Prostate gland (tissue), 2 donors: ENCODE measurements around the gene DDX28. TPM values are rescaled to one million over a fixed set of nuclear protein-coding genes. Genes with fewer than 3 reads are reported as not detected.
"Not testable (repeated sequence)": the region's sequence is repeated elsewhere in the genome, so short reads cannot be mapped to it uniquely, and the experiment has no call there.

Experiments used
- DNase-seq: peaks from one replicate; pipeline ENCODE4 v3.0.0-alpha.2; 2019; ENCODE audit warnings: low spot score
- H3K27ac ChIP-seq, 2 donors: fragments of 200-600 bp; sonication (generic); 2 replicates each; pipeline ENCODE4 v1.5.1; 2017 to 2019
- H3K27me3 ChIP-seq: fragments of 200-600 bp; sonication (generic); replicated peaks from 2 replicates; pipeline ENCODE4 v1.5.1; 2019; ENCODE audit not compliant: insufficient read depth
- H3K36me3 ChIP-seq, 2 donors: fragments of 200-600 bp; sonication (generic); 1 replicate in 1 of 2; 2 replicates in 1 of 2; pipeline versions ENCODE4 v1.5.1 to v1.8.1; 2017 to 2019
- H3K4me1 ChIP-seq: fragments of 200-600 bp; sonication (generic); replicated peaks from 2 replicates; pipeline ENCODE4 v1.5.1; 2019
- H3K4me3 ChIP-seq, 2 donors: fragments of 200-600 bp; sonication (generic); 2 replicates each; pipeline ENCODE4 v1.5.1; 2017 to 2019
- H3K9me3 ChIP-seq: fragments of 200-600 bp; sonication (generic); 2 replicates; pipeline ENCODE4 v1.5.1; 2017
- CTCF ChIP-seq, 4 experiments: fragments of 200-600 bp in 2 of 4; fragments of 450-650 bp in 2 of 4; sonication (generic) in 2 of 4; IDR thresholded peaks; 1 replicate in 3 of 4; 2 replicates in 1 of 4; pipeline ENCODE4 v1.5.1; 2016 to 2019; ENCODE audit warnings: antibody characterized with exemption in 4 of 4, mild to moderate bottlenecking in 2 of 4, moderate library complexity in 2 of 4
- POLR2A ChIP-seq: fragments of 450-650 bp; IDR thresholded peaks from one replicate; pipeline ENCODE4 v1.6.1; 2016; ENCODE audit warnings: antibody characterized with exemption, mild to moderate bottlenecking
- POLR2AphosphoS5 ChIP-seq: sonication (generic); formaldehyde crosslinking; IDR thresholded peaks from one replicate; pipeline ENCODE4 v1.6.1; 2017; ENCODE audit warnings: antibody characterized with exemption
- WGBS: methylation state at CpG from one replicate; pipeline ENCODE4 v1.1.5; 2018; 5-methylcytosine and 5-hydroxymethylcytosine counted together
- intact Hi-C: fragments of 100-400 bp; cut with DNase I; formaldehyde crosslinking; loops from one replicate; pipeline ENCODE4 v1.14.2; 2022
- total RNA-seq, 2 donors: library from RNA; depleted of rRNA; stranded (reverse); fragments of >200 nt; gene quantifications; one replicate each; pipeline ENCODE4 v1.1.0, GENCODE V29; 2016

DDX28 gene
- total RNA-seq, 2 donors from 2014 or later = 7.1 to 16.5 TPM

DNA sequence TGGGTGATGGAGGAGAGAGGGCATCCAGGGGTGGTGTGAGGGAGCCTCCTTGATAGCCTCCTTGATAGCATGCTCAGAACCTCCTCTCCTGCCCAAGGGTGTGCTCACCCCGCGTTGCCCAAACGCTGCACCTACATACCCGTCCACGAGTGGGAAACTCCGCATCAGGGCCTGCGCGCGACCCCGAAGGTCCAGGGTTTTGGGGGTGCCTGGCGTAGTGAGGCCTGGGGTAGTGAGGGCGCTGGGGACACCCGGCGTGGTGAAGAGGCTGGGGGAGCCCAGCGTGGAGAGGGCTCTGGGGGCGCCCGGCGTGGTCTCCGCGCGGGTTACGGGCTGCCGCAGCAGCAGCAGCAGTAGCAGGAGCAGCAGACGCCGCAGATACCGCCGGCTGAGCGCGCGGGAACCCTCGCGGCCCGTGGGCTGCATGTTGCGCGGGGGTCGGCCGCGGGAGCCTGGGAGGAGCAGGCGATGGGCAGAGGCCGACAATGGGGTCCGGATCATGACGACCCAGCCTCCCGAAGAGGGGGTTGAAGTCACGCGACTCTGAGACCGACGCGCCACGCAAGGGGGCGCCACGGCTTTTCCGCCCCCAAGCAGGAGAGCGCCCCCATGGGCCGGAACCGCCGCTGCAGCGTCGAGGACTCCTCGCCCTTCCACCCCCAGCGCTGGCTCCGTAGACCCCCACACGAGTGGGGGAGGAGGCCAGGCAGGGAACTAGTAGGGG is 42.9 kb downstream of the DDX28 start, which contains the start of gene DPEP3:
Gene DPEP3 (minus strand): TSS at position 545 of the 724 bp plus-strand sequence. CDS start 119 bp downstream, at position 426.
- no peaks in the 10 kb centered on the region for H3K36me3 ChIP-seq
- H3K27ac ChIP-seq = no peak within 1 kb of the TSS
- no peak for TF ChIP-seq POLR2AphosphoS5
- 74% methylated on average over 47 of the region's 62 CpGs for WGBS
- H3K9me3 ChIP-seq = no peaks in the 10 kb centered on the region
- H3K27me3 ChIP-seq = no peaks in the 10 kb centered on the region
- intact Hi-C loops = loop anchor here (10.0 kb wide), 1 partner anchor 55 kb away; no protein-coding TSS in a partner anchor
- no peak within 1 kb of the TSS for H3K4me3 ChIP-seq
- no peaks in the 10 kb centered on the region for H3K4me1 ChIP-seq
- DNase-seq = no peak

DNA sequence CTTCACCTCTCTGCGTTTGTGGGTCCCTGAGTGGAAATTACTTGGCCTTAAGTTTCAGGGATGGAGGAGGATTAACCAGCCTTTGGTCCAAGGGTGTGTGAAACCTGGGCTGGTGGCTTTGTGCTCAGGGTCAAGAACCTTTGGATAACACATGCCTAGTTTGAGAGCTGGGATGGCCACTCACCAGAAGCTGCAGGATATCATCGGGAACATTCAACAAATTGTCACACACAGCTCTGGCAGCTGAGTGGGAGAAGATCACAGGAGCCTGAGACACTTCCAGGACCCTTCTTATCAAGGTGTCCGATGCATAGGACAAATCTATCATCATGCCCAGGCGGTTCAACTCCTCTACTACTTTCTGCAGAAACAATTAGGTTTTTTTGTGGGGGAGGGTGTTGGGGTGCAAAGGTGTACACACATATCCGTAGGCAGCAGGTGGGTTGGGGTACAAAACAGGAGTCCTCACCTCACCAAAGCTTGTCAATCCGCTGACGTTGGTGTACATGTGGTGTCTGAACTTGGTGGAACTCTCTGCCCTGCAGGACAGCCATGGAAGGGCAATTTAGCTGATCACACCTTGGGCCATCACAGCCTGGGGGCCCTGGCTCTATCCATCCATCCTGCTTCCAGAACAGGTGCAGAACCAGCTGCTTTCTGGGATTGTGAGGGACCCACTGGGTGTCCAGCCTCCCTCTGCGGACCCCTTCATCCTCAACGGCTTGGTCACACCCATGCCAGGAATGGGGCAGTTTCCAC is 45.4 kb downstream of the DDX28 start:
- no peaks in the 10 kb centered on the region for H3K9me3 ChIP-seq
- no peak for TF ChIP-seq POLR2AphosphoS5
- no peak for TF ChIP-seq CTCF (IDR thresholded peaks at IDR 0.05)
- no peak for TF ChIP-seq POLR2A
- no peaks in the 10 kb centered on the region for H3K4me1 ChIP-seq
- H3K4me3 ChIP-seq = no peak overlapping the region
- DNase-seq = no peak
- no peaks in the 10 kb centered on the region for H3K36me3 ChIP-seq
- H3K27me3 ChIP-seq = no peaks in the 10 kb centered on the region
- WGBS = 88% methylated on average over 9 of the region's 9 CpGs
- no peak overlapping the region for H3K27ac ChIP-seq
- intact Hi-C loops = no loop called here

DNA sequence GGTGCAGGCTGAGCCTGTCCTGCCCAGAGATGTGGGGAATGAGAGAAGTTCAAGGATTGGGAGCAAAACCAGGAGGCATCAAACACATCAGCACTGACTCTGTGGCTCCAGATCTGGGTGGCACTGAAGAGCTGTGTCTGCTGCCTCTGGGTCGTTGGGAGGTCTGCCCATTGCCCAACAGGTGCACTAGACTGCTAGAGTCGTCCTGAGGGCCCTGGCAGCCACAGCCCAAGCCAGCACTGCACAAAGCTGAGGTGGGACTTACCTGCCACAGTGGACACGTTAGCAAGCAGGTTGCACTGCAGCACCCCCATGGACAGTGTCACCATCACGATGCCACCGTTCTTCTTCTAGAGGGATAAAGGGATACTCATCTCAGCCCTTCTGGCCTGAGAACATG is 46.0 kb downstream of the DDX28 start:
- WGBS = 62% methylated on average over 5 of the region's 5 CpGs
- H3K4me3 ChIP-seq = no peak overlapping the region
- no peak for DNase-seq
- H3K4me1 ChIP-seq = no peaks in the 10 kb centered on the region
- intact Hi-C loops = no loop called here
- H3K27ac ChIP-seq = no peak overlapping the region
- no peaks in the 10 kb centered on the region for H3K9me3 ChIP-seq
- TF ChIP-seq POLR2AphosphoS5 = no peak
- TF ChIP-seq POLR2A = no peak
- no peak for TF ChIP-seq CTCF (IDR thresholded peaks at IDR 0.05)
- no peaks in the 10 kb centered on the region for H3K27me3 ChIP-seq
- no peaks in the 10 kb centered on the region for H3K36me3 ChIP-seq

- no peak for TF ChIP-seq POLR2AphosphoS5
- Histone ChIP-seq H3K4me1 (no peaks in the 10 kb centered on the region), H3K4me3 (no peak overlapping the region), H3K9me3 (no peaks in the 10 kb centered on the region), H3K36me3 (no peaks in the 10 kb centered on the region), H3K27me3 (no peaks in the 10 kb centered on the region), H3K27ac (no peak overlapping the region)
- DNase-seq = no peak
- 97% methylated on average over 2 of the region's 2 CpGs for WGBS
- intact Hi-C loops = no loop called here
Observed at GRCh38 chr16:67976205-67976604, 46.8 kb downstream of the DDX28 start.

DNA sequence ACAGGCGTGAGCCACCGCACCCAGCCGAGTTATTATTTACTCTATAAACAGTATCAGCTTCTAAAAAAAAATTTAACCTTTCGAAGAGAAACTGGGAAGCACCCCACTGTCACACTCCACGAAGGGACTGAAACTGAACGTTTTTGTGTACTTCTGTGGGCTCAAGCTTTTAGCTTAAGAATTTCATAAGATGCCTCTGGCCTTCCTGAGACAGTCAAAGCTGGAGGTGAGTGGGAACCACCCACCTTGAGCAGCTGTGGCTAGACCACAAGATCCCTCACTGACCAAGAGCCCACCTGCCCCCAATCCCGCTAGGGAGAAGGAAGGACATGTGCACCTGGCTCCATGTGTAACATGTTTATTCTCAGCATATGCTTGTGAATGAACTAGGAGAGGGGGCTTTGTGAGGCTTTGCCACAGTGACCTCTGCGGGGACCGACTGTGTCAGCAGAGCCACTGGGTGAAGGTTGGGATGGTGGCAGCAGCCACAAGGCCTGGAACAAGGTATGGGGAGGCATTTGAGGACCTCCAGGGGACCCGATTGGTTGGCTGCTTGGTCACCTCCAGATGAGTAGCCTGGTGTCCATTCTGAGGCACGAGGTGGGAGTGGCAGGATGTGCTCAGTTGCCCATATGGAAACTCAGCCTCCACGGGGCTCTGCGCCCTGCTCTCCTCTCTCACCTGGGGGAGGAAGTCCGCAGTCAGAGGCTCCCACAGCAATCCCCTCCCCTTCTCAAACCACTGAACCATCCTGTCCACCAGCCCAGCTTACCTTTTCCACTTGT is 47.5 kb downstream of the DDX28 start:
- Histone ChIP-seq H3K36me3 (no peaks in the 10 kb centered on the region), H3K9me3 (no peaks in the 10 kb centered on the region), H3K4me1 (no peaks in the 10 kb centered on the region), H3K27ac (no peak overlapping the region), H3K4me3 (no peak overlapping the region), H3K27me3 (no peaks in the 10 kb centered on the region)
- TF ChIP-seq POLR2AphosphoS5 = no peak
- TF ChIP-seq POLR2A = no peak
- no peak for TF ChIP-seq CTCF (IDR thresholded peaks at IDR 0.05)
- no peak for DNase-seq
- 65% methylated on average over 14 of the region's 14 CpGs for WGBS
- intact Hi-C loops = no loop called here

DNA sequence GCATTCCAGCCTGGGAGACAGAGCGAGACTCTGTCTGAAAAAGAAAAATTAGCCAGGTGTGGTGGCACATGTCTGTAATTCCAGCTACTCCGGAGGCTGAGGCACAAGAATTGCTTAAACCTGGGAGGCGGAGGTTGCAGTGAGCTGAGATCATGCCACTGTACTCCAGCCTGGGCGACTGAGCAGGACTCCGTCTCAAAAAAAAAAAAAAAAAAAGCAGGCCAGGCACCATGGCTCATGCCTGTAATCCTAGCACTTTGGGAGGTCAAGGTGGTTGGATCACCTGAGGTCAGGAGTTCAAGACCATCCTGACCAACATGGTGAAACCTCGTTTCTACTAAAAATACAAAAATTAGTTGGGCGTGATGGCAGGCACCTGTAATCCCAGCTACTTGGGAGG is 50.7 kb downstream of the DDX28 start:
- H3K9me3 ChIP-seq, H3K36me3 ChIP-seq, intact Hi-C loops, DNase-seq, H3K4me1 ChIP-seq, H3K27me3 ChIP-seq, H3K27ac ChIP-seq, H3K4me3 ChIP-seq: not testable (repeated sequence)
- 89% methylated on average over 7 of the region's 7 CpGs for WGBS
